HG03432 (cell line): Measurements from ENCODE around the gene GADD45GIP1.
"Not testable (repeated sequence)": the region's sequence is repeated elsewhere in the genome, so short reads cannot be mapped to it uniquely, and the experiment has no call there.

Experiments used
- ATAC-seq: cut with Tn5 transposase; IDR thresholded peaks from one replicate; pipeline ENCODE4 v1.9.1; 2021; ENCODE audit warnings: mild to moderate bottlenecking, moderate library complexity; ENCODE audit not compliant: unreplicated experiment

GADD45GIP1 gene

GRCh38 chr19:12944104-12944674, 12.8 kb downstream of the GADD45GIP1 start:
- ATAC-seq, result no peak

- ATAC-seq, result no peak
Observed at GRCh38 chr19:12943437-12944044, 13.5 kb downstream of the GADD45GIP1 start.

- no peak for ATAC-seq
Observed at GRCh38 chr19:12940897-12941296, 16.1 kb downstream of the GADD45GIP1 start.

- no peak for ATAC-seq
Observed at GRCh38 chr19:12939975-12940423, 17.0 kb downstream of the GADD45GIP1 start.

GRCh38 chr19:12938779-12939601, 18.0 kb downstream of the GADD45GIP1 start:
- ATAC-seq, result no peak

- ATAC-seq, result peak; percentile 80
Observed at GRCh38 chr19:12937927-12938778, 18.9 kb downstream of the GADD45GIP1 start, which contains the start of gene CALR. Gene CALR, plus strand, starts transcription at chr19:12938609. Its CDS starts 71 bp downstream, at chr19:12938680.

- ATAC-seq, result no peak
Observed at GRCh38 chr19:12937093-12937926, 19.7 kb downstream of the GADD45GIP1 start.

- ATAC-seq, result no peak
Observed at GRCh38 chr19:12936582-12936981, 20.4 kb downstream of the GADD45GIP1 start.

GRCh38 chr19:12935071-12935470, 22.0 kb downstream of the GADD45GIP1 start:
- no peak for ATAC-seq

GRCh38 chr19:12933287-12934072, 23.5 kb downstream of the GADD45GIP1 start, which contains the start of gene FARSA:
Gene FARSA, minus strand, starts transcription at chr19:12933711. Its CDS starts 15 bp downstream, at chr19:12933696.
- ATAC-seq, result peak; percentile 46

GRCh38 chr19:12932392-12933286, 24.4 kb downstream of the GADD45GIP1 start:
- ATAC-seq, result no peak

GRCh38 chr19:12930002-12930645, 26.9 kb downstream of the GADD45GIP1 start:
- ATAC-seq, result no peak

- ATAC-seq, result no peak
Observed at GRCh38 chr19:12924621-12925310, 32.3 kb downstream of the GADD45GIP1 start.

- no peak for ATAC-seq
Observed at GRCh38 chr19:12922959-12923358, 34.1 kb downstream of the GADD45GIP1 start.

GRCh38 chr19:12921047-12921446, 36.0 kb downstream of the GADD45GIP1 start:
- ATAC-seq, result no peak

GRCh38 chr19:12918253-12918652, 38.8 kb downstream of the GADD45GIP1 start:
- ATAC-seq, result no peak

- ATAC-seq, result not testable (repeated sequence)
Observed at GRCh38 chr19:12915860-12916259, 41.2 kb downstream of the GADD45GIP1 start.
